Embryonic facial prominence (tissue), 1 donor: ENCODE data around the gene PDIA5.
"Not testable (repeated sequence)": the region's sequence is repeated elsewhere in the genome, so short reads cannot be mapped to it uniquely, and the experiment has no call there.

ENCODE experiments used
- DNase-seq: peaks from one replicate; pipeline ENCODE4 v3.0.0-alpha.2; 2016; ENCODE audit errors: extremely low spot score

PDIA5 gene

DNA sequence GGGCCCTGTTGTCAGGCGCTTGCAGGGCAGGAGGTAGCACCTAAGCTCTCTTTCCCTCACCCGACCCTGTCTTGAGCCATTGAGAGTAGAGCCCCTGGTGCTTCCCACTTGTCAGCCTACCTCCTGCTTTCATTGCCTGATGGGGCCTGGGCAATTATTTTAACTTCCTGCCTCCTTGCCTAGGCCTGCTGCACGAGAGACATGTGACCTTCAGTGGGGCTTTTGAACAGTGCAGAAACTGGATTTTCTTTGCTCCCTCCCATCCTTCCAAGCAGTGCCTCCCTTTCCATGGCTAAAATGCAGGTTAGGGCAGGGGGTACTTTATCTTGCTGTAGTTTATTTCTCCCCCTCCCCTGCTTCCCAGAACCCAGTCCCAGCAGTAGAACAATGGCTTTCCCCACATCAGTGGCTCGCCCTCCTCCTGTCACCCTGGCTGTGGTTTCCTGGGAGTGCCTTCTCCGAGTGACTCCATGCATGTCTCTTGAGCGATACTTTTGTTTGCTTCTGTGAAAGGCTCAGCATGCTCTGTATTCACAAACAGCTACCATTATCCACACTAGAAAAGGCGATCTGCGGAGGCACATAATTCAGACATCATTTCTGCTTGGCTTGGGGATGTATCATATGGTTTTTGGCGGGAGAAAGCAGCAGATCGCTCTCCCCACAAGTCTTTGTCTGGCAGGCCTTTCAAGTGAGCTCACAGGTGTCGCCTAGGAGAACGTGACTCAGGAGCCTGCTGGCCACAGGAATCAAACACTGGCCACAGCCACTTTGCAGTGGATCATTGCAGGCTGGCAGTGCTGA, 24.1 kb downstream of the PDIA5 start:
- no peak for DNase-seq

DNA sequence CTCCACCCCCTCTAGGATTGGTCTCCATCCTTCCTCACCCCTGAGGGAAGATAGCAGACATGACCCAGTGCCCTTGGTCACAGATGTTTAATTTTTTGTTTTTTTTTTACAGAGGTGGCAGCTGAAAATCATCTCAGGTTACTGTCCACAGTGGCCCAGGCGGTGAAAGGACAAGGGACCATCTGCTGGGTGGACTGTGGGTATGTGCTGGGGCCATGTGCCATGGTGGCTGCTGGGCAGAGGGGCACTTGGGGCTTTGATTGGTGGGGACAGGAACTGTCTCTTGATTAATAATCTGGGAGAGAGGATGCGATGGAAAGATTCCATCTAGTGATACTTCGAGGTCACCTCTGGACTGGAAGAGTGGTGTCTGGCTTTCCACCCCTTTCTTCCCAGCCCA, 25.4 kb downstream of the PDIA5 start:
- DNase-seq = no peak

DNA sequence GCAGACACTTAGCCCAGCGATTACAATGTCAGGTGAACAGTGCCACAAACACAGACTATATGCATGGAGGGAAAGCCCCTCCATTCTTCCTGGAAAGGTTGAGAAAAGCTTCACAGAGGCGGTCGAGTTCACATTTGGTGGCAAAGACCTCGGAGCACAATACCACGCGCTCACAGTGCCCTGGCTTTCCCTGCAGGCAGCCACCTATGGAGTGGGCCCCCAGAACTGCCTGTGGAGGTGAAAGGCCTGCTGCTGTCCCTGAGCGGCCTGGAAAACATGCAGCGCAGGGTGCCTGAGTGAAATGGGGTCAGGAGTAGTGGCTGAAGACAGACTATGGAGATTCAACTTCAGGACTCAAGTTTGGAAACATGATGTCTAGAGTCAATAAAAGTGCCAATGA, 26.9 kb downstream of the PDIA5 start:
- no peak for DNase-seq

DNA sequence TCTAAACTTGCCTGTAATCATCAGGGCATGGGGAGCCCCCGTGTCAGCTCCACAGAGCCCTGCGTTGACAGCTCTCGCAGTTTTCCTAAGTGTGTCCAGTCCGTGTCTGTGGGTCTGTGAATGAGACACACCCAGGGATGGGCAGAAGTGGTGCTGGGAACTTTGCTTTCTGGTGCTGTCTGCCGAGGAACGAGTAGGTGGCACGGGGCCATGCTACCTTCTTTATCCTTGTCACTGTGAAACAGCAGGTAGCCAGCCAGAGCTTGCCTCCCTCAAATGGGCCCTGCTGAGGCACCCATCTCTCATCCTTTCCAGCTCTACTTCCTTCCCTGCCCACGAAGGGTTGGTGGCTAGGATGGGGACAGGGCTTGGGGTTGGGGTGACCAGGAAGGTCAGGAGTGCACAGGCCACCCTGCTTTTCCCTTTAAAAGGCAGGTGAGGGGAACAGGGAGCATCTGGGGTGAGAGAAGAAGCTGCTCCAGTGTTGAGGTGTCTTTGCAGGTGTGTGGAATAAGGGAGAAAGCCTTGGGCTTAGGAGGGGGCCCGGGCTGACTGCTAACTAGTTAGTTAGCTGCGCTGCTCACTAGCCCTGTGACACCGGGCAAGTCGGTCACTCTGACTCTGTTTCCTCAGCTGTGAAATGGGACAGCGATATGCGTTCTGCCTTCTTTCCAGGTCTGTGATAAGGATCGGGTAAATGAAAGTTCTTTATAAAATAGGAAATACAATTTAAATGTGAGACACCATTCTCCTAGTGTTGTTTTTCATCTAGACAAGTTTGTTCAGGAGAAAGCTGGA, 27.9 kb downstream of the PDIA5 start:
- no peak for DNase-seq

DNA sequence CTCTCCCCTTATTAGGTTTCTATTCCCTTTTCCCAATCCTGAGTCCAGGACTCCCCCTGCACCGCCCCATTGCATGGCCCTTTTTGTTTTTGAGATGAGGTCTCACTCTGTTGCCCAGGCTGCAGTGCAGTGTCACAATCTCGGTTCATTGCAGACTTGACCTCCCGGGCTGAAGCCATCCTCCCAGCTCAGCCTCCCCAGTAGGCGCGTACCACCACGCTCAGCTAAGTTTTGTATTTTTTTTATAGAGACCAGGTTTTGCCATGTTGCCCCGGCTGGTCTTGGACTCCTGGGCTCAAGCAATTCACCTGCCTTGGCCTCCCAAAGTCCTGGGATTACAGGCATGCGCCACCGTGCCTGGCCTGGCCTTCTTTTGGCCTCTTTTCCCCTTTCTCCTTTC, 29.3 kb downstream of the PDIA5 start:
- DNase-seq = no peak

DNA sequence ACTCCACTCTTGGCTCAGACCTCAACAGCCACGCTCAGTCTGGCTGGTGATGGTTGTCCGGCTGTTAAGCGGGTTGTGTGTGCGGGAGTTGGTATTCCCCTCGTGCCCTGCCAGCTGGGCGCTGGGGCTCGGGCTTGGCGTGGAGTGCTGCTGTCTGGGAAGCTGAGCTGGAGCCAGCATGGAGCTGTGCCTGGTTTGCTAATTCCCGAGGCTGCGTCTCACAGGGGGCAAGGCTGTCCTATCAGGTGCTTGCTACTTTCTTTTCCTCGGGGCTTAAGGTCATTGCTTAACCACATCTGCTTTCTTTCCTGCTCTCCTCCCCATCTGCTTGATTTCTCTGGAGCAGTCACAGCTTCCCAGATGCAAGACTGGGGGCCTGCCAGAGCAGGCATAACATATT, 29.9 kb downstream of the PDIA5 start:
- no peak for DNase-seq

DNA sequence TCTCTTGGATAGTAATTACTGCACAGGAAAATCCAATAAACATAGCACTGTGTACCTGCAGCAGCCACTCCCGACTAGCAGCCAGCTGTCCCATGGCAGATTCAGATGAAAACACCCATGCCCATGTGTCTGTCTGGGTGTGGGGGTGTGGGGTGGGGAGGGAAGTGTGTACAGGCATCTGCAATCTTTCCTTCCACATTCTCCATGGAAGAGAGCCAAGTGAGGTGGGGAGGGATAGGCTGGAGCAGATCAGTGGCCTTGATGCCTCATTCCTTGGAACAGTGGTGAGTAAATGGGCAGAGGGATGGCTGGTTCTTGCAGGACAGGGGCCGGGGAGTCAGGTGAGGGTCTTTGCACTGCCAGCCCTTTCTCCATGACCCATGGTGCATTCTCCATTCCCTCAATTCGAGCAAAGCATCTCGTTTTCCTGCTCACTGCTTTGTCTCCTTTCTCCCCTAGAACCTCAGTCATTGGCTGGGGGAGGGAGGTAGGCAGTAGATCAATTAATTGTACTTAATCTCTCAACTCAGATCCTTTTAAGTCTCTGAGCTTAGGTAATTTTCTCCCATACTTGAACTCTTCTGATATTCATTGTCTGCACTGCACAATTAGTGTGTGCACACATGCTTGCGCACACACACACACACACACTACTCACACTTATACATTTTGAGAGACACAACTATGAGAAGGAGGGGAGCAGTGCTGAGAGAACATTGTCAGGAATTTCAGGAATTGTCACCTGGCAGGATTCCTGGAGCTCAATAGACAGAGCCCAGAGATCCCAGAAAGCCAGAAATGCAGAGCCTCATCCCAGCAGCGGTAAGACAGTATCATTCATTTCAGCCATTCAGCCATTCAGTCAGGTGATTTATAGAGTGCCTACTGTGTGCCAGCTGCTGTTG, 31.9 kb downstream of the PDIA5 start:
- no peak for DNase-seq

DNA sequence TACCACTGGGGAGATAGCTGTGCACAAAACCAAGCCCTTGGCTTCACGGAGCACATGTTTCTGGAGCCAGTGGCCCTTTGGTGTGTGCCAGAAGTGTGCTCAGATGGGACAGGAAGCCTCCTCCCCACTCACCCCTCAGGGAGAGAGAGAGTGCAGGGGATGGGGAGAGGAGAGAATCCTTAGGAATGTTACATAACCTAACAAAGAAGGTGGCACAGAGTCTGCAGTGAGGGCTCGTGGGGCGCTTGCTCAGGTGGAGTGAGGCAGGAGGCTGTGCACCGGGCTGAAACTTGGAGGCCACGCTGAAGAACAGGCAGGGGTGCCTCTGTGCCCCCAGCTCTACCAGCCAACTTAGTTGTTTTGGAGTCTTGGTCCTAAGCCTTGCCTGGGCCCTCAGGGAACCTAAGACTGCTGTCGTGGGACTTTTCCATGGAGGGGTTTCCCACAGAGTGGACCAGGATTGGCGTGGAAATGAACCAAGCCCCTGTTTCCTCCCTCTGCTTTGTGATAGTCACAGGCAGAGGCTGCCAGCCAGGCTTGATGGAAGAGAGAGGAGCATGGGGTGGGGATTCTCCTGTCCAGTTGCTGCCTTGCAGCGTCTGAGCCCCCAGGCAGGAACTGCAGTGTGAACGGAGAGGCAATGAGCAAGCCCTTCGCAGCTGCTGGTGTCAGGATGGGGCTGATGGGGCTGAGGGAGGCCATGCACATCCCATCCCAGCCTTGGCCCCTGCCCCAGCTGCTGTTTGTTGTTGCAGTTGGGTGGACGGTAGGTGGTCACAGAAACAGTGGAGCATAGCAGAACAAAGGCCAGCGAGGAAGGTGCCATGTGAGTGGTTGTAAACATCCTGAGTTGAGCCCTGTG, 32.7 kb downstream of the PDIA5 start:
- no peak for DNase-seq

DNA sequence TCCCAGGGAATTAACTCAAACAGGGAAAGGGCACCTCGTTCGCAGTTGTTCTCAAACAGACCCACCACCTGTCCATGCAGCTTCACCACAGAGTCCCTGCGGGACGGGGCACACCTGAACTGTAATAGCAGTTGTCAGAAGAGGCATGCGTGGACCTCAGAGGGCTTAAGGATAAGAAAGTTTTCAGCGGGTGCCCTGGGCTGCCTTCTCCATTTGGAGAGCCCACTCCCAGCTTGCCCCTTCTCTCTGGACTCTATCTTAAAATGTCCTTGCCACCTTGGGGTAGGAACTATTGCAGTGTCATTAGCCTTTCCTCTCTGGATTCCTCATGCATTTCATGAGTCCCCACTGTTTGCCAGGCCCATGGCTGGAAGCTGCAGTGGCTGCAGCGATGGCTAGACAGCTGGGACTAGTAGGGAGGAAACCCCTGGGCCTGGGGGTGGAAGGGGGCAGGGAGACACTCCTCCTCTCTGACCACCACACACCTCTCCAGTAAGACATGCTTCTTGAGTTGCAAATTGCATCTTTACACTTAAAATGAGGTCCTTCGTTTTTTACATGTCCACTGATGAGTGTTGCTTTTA, 33.5 kb downstream of the PDIA5 start:
- DNase-seq = no peak

DNA sequence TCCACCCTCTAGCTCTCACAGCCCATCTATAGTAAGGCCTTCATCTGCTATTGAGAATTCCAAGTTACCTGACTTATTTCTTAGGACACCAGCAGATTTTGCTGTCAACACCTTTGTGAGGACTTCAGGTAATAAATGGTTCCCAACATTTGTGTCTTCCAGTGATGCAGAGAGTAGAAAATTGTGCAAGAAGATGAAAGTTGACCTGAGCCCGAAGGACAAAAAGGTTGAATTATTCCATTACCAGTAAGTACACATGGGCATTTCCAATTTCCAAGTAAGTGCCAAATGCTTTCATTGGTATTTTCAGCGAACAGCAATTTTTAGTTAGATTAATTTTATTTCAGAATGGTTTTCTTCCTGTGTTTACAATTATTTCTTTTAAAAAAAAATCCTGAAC, 35.4 kb downstream of the PDIA5 start:
- no peak for DNase-seq

DNA sequence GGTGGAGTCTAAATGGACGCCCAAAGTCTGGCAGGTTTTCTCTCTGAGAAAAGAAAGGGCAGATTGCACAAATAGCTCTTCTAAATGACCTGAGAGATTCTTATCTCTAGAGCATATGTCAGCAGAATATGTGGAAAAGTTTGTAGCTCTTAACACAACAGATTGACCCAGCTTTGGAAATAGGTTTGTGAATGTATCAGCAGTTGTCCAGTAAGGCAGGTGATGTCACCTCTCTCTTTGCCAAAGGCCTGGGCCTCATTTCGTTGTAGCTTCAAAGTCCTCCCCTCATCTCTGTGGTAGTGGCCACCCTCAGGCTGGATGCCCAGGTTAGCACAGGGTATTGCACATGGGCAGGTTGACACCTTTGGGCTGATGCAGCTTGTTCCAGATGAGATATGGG, 36.0 kb downstream of the PDIA5 start:
- no peak for DNase-seq

DNA sequence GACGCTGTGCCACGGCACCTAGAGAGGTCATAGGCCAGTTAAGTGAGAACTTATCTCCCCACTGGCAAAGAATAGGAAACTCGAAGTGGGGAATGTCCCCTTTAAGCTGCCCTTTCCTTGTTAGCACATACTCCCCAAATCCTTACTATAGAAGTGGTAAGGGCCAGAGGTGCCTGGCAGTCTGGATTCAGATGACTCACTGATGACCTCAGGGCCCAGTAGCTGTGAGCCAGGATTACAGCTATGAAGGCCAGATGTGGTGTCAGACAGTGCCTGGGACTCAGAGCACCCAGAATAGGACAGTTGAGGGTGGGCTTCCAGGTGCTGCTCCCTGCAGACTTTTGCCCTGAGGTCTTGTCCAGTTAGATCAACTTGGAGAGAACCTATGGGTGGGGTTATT, 37.7 kb downstream of the PDIA5 start:
- DNase-seq = no peak

DNA sequence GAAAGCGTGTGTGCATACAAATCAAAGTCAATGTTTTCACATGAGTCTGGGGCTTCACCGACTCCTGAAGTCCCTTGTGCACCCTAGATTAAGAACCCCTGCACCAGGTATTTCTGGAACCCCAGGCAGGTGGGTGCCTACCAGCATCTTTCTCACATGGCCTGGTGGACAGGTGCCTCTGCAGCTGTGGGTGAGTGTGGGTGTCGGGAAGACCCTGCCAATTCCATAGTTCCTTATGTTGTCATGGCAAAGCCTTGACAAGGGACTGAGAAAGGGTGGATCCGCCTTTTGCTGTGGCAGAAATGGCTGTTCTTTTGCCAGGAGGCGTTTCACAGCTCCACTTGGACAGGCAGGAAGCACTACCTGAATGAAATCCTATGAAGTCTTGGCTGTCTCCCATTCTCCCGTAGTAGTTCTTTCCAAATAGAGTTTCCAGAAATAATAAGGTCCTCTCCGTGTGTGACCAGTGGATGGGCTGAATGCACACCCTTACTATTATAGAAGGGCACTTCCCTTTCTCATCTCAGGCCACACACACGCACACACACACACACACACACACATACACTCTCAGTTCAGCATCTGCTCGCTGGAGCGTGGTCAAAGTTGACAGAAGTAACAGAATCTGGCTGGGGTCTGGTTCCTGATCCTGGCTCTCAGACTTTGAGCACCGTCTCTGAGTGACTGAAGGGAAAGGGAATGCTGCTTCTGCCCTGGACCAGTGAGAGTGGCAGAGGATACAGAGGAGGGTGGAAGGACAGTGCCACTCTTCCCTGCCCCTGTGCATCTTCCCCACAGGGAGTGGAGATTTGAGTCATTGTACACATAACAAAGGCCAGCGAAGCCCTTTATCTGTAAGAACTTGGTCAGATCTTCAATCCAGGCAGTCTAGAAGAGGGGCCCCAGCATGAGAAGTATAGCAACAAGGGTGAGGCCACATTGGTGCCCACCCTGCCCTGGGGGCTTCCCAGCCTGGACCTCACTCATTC, 38.7 kb downstream of the PDIA5 start:
- no peak for DNase-seq

DNA sequence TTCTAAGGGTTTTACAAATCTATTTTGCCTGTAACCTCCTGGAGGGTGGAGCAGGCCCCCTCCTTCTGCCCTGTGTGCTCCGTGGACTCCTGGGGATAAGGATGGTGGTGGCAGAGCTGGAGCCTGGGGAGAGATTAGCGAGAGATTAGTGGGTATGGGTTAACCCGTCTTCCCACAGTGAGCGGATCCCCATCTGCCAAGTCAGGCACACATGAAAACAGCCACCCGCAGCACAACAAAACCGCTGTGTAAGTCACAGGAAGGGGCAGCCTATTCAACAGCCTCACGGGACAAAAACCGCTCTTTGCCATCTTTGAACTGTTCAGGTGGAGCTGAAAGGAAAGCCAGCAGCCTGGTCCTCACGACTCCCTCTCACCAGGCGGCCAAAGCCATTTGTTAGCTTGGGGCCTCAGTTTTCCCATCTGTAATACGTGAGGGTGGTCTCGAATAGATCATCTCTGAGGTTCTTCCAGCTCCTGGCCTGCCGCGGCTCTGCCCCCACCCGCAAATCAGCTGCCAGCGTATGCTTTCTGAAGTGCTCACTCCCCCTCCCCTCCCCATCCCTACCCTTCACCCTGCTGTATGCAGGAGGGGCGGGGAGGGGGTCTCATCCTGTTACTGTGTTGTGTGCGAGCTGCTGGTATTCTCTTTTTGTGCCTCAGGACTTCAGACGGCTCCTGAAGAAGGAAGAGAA, 43.6 kb downstream of the PDIA5 start:
- DNase-seq = no peak

DNA sequence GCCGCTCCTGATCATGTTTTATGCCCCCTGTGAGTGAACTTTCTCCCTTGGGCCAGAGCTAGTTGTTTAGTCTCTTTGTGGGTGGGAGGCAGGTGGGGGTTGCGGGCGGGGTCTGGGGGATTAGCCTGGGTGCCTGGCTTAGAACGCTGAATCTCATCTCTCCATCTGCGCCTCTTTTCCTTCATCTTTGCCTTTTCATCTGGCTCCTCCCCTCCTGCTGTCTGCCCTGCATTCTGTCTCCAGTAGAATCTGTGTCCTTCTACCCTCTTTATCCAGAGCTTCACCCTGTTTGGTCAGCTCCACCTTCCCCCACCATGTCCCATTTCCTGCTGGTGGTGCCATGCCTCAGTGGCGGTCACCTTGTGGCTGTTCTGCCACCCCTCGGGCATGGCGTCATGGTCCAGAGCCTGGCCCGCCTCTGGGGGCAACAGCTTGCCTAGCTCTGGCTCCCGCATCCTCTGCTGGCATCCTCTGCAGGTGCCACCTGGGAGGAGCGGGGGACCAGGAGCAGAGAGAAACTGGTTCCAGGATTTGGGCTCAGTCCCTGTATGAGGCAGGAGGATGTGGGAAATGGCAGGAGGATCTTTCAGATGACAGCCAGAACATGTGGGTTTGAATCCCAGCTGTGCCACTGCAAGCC, 44.3 kb downstream of the PDIA5 start:
- DNase-seq = no peak

DNA sequence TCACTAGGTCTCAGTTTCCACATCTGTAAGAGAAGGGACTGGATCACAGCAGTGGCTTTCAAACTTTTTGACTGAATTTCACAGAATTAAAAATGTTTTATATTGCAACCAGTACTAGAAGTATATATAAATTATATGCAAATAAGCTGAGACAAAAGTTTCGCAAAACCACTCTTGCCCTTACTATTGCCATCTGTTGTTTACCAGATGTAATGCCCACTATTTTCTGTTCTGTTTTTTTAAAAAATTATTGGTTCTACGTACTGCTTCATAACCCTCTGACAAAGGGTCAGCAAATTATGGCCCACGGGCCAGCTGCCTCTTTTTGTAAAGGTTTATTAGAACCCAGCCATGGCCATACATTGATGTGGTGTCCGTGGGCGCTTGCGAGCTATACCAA, 44.8 kb downstream of the PDIA5 start:
- DNase-seq = no peak

DNA sequence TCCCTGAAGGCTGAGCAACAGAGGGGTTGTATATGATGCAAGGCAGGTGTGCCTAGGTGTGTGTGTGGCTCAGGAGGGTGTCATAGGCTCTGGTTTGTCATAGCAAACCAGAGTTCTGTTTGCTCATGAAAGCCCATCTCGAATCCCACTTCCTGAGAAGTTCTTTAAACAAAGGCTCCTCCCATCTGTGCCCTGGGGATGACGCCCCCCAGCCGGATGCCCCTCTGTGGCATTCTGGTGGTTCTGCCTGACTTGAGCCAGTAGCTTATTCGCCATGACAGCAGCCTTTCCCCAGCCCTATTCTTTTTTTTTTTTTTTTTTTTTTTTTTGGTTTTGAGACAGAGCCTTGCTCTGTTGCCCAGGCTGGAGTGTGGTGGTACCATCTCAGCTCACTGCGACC, 45.4 kb downstream of the PDIA5 start:
- DNase-seq = no peak

DNA sequence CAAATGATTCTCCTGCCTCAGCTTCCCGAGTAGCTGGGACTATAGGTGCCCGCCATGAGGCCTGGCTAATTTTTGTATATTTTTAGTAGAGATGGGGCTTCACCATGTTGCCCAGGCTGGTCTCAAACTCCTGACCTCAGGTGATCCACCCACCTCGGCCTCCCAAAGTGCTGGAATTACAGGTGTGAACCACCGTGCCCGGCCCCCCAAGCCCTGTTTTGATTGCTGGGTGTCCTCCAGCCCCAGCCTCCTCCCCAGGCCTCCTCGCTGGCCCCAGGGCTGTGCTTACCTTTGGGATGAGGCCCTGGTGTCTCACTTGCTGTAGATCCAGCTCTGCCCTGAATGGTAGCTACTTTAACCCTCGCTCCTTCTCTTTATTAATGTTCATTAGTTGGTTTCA, 45.8 kb downstream of the PDIA5 start:
- DNase-seq = not testable (repeated sequence)
